ENCODE data around the gene SEMA4C.

The SEMA4C gene

GRCh38 chr2:96819128-96819875 lies 50.6 kb downstream of the SEMA4C start:
- no peak for DNase-seq

GRCh38 chr2:96817882-96818281 lies 52.0 kb downstream of the SEMA4C start:
- no peak for DNase-seq

- no peak for DNase-seq
Measured at GRCh38 chr2:96816836-96817702, 52.8 kb downstream of the SEMA4C start.

GRCh38 chr2:96816127-96816835 lies 53.6 kb downstream of the SEMA4C start, which contains the start of gene CNNM3:
TSS of gene CNNM3 (plus strand) at chr2:96816268. CDS start at chr2:96816278, 10 bp downstream.
- peak; percentile 82 for DNase-seq

DNA sequence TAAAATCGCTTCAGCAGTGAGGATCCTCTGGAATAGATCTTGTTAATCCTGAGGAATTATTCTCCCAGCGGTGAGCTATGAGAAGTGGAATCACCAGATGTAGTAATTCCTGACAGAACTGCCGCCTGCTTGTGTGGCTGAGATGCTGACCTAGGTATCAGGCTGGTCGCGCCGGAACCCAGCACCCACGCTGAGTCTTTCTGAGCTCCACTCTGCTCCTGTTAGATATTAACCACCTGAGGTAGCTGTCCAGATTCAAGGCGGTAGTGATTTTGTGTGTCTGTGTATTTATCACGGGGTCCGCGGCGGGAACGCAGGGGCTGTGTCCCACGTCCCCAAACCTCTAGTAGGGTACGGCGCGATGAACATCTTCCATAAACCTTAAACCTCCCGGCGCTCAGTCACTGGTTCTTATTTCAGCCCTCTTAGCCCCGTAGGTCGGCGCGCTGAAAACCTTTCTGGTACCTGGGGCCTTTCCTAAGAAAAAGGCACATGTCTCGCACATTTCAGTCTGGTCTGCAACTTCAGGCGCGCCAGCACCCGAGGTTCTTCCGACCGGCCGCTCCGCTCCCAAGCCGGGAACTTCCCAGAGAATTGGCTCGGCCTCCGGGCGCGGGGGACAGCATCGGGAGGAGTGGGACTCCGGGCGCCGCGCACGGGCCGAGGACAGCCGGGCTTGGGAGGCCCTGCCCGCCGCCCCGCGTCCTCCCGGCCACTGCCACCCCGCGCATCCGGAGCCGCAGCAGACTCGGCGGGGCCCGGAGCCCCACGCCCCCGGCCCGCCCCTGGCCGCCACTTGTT lies 54.4 kb downstream of the SEMA4C start:
- peak; percentile 59 for DNase-seq

- no peak for DNase-seq
Measured at GRCh38 chr2:96813656-96814055, 56.2 kb downstream of the SEMA4C start.

- DNase-seq = no peak
Measured at GRCh38 chr2:96811917-96812316, 58.0 kb downstream of the SEMA4C start.

DNA sequence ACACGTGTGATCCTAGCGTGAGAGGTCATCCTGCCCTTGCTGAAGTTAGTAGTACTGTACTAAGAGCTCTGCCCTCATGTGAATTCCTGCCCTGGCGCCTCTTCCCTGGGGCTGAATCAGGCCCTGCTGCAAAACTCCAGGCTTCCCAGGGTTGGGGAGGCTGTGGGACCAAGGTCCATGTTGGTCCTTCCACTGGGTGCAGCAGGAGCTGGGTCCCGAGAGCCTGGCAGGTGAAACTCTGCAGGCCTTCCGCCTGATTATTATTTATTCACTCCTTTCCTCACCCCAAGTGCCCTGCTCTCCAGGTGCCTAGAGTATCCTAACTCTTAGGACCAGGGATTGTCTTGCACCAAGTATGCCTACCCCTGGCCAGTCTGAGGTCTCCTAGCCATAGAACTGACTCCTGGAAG lies 59.1 kb downstream of the SEMA4C start:
- DNase-seq = no peak

DNA sequence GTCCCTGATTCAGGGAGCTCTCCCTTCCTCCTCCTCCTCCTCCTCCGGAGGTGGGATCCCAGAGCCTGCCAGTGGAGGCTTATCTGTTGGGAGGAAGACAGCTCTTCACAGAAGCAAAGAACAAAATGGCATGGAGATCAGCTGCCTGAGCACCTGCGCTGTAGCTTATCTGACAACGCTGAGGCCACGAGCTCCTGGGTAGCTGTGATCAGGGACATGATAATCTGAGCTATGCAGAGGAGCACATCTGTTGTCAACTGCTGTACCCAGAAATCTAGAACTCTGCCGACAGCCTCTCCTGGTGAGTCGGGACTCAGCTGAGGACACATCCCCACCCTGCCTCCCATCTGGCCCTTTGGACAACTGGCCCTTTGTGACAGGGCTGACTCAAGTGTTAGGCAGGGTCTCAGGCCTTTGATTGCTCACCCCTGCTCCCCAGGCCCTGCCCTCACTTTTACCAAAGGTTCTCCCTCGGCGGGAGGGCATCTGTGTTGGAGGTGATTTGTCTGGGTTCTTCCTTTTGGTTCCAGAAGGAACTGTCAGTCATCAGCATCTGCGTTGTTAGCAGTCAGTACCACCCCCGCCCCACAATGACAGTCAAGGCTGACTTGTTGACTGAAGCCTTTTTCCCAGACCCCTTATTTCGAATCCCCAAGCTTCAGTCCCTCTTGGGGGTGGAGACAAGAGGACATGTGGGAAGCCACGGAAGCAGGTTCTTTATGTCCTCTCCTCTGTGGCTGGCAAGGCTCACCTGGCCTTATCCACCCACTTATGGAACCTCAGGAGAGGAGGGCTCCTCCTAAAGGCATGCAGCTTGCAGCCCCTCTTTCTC lies 59.7 kb downstream of the SEMA4C start:
- DNase-seq = no peak

Measured in NCI-H1105 treated with DMSO at 0.1 percent for 48 hours (cell line).